ENCODE results near the gene SUV39H2. TPM values are rescaled to one million over a fixed set of nuclear protein-coding genes. Genes with fewer than 3 reads are reported as not detected.

Gene SUV39H2
- total and polyA plus RNA-seq, 4 donors: 2.6 to 7.7 (median 5.4) TPM

GRCh38 chr10:14839305-14839695 is 39.4 kb upstream of the SUV39H2 start:
- WGBS, 2 donors: 14 to 15% methylated on average over 14 of the region's 14 CpGs
- Histone ChIP-seq H3K27ac (ENCODE audit: low read depth in 1 of 2, low read length in 1 of 2) (peak overlapping the region in 1 of 2 donors; percentile 97), H3K36me3 (ENCODE audit: control insufficient read depth in 4 of 4, insufficient read depth in 4 of 4, low read length in 4 of 4) (peaks cover 12 to 34% (median 26%) of the 10 kb centered on the region in 4 donors), H3K9me3 (ENCODE audit: control insufficient read depth in 4 of 4, insufficient read depth in 3 of 4, low read length in 3 of 4) (no peaks in the 10 kb centered on the region), H3K9ac (ENCODE audit: insufficient read depth in 1 of 2, low read length in 2 of 2) (peak overlapping the region; percentile 87 to 90), H3K4me1 (ENCODE audit: control insufficient read depth in 5 of 5, insufficient read depth in 5 of 5, low read length in 5 of 5) (peaks cover 2 to 16% (median 5%) of the 10 kb centered on the region in 5 donors), H3K4me3 (peak overlapping the region; percentile 82), H3K27me3 (ENCODE audit: control insufficient read depth in 3 of 3, insufficient read depth in 3 of 3, low read length in 2 of 3) (no peaks in the 10 kb centered on the region)
- ATAC-seq (ENCODE audit: insufficient read depth, low FRiP score): no peak
- peak in 2 of 3 donors; percentile 16 to 17 for DNase-seq
- no peak for TF ChIP-seq CTCF (IDR thresholded peaks at IDR 0.05; ENCODE audit: control extremely low read depth, extremely low read depth)

GRCh38 chr10:14840178-14840577 is 38.5 kb upstream of the SUV39H2 start:
- no peak overlapping the region for H3K9ac ChIP-seq (ENCODE audit: insufficient read depth in 1 of 2, low read length in 2 of 2)
- no peak for TF ChIP-seq CTCF (IDR thresholded peaks at IDR 0.05; ENCODE audit: control extremely low read depth, extremely low read depth)
- DNase-seq (no peak), ATAC-seq (ENCODE audit: insufficient read depth, low FRiP score) (no peak)
- H3K4me1 ChIP-seq (ENCODE audit: control insufficient read depth in 5 of 5, insufficient read depth in 5 of 5, low read length in 5 of 5): peaks cover 2 to 16% (median 5%) of the 10 kb centered on the region in 5 donors
- no peak overlapping the region for H3K27ac ChIP-seq (ENCODE audit: low read depth in 1 of 2, low read length in 1 of 2)
- no peaks in the 10 kb centered on the region for H3K9me3 ChIP-seq (ENCODE audit: control insufficient read depth in 4 of 4, insufficient read depth in 3 of 4, low read length in 3 of 4)
- peaks cover 15 to 34% (median 26%) of the 10 kb centered on the region in 4 donors for H3K36me3 ChIP-seq (ENCODE audit: control insufficient read depth in 4 of 4, insufficient read depth in 4 of 4, low read length in 4 of 4)
- H3K4me3 ChIP-seq: no peak overlapping the region
- no peaks in the 10 kb centered on the region for H3K27me3 ChIP-seq (ENCODE audit: control insufficient read depth in 3 of 3, insufficient read depth in 3 of 3, low read length in 2 of 3)
- WGBS, 2 donors: 95 to 97% methylated on average over 2 of the region's 2 CpGs

GRCh38 chr10:14843327-14843988 is 35.2 kb upstream of the SUV39H2 start:
- WGBS, 2 donors: 88 to 95% methylated on average over 15 of the region's 15 CpGs
- Histone ChIP-seq H3K36me3 (ENCODE audit: control insufficient read depth in 4 of 4, insufficient read depth in 4 of 4, low read length in 4 of 4) (peaks cover 15 to 34% (median 24%) of the 10 kb centered on the region in 4 donors), H3K27ac (ENCODE audit: low read depth in 1 of 2, low read length in 1 of 2) (no peak overlapping the region), H3K9ac (ENCODE audit: insufficient read depth in 1 of 2, low read length in 2 of 2) (no peak overlapping the region), H3K4me3 (no peak overlapping the region), H3K27me3 (ENCODE audit: control insufficient read depth in 3 of 3, insufficient read depth in 3 of 3, low read length in 2 of 3) (no peaks in the 10 kb centered on the region), H3K4me1 (ENCODE audit: control insufficient read depth in 5 of 5, insufficient read depth in 5 of 5, low read length in 5 of 5) (peaks cover 0 to 8% (median 2%) of the 10 kb centered on the region in 5 donors), H3K9me3 (ENCODE audit: control insufficient read depth in 4 of 4, insufficient read depth in 3 of 4, low read length in 3 of 4) (no peaks in the 10 kb centered on the region)
- no peak for TF ChIP-seq CTCF (IDR thresholded peaks at IDR 0.05; ENCODE audit: control extremely low read depth, extremely low read depth)
- ATAC-seq (ENCODE audit: insufficient read depth, low FRiP score) (no peak), DNase-seq (no peak)

All from lung (tissue), 12 donors.